ENCODE measurements around the gene SSU72. TPM values are rescaled to one million over a fixed set of nuclear protein-coding genes. Genes with fewer than 3 reads are reported as not detected.
"Not testable (repeated sequence)": the region's sequence is repeated elsewhere in the genome, so short reads cannot be mapped to it uniquely, and the experiment has no call there.

The SSU72 gene
- total RNA-seq, 4 donors from 2014 or later = 204 to 294 (median 241) TPM

- H3K4me1 ChIP-seq = peaks cover 12 to 16% of the 10 kb centered on the region in 2 donors
- H3K27ac ChIP-seq = no peak overlapping the region
- DNase-seq = no peak
- H3K9me3 ChIP-seq = no peaks in the 10 kb centered on the region
- peaks cover 0 to 4% of the 10 kb centered on the region in 2 donors for H3K36me3 ChIP-seq
- intact Hi-C loops (cut with DNase I) = no loop called here
- no peaks in the 10 kb centered on the region for H3K27me3 ChIP-seq
- no peak for TF ChIP-seq POLR2A (IDR thresholded peaks at IDR 0.05)
- TF ChIP-seq, protein P1, sequence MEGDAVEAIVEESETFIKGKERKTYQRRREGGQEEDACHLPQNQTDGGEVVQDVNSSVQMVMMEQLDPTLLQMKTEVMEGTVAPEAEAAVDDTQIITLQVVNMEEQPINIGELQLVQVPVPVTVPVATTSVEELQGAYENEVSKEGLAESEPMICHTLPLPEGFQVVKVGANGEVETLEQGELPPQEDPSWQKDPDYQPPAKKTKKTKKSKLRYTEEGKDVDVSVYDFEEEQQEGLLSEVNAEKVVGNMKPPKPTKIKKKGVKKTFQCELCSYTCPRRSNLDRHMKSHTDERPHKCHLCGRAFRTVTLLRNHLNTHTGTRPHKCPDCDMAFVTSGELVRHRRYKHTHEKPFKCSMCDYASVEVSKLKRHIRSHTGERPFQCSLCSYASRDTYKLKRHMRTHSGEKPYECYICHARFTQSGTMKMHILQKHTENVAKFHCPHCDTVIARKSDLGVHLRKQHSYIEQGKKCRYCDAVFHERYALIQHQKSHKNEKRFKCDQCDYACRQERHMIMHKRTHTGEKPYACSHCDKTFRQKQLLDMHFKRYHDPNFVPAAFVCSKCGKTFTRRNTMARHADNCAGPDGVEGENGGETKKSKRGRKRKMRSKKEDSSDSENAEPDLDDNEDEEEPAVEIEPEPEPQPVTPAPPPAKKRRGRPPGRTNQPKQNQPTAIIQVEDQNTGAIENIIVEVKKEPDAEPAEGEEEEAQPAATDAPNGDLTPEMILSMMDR (IDR thresholded peaks at IDR 0.05) = no peak
- H3K4me3 ChIP-seq (replicated peaks in 1 of 3) = no peak overlapping the region
- 93 to 95% methylated on average over 9 to 15 of the region's 15 CpGs for WGBS, 2 donors
These were observed 37.6 kb downstream of the SSU72 start for GRCh38 chr1:1536938-1537546.

DNA sequence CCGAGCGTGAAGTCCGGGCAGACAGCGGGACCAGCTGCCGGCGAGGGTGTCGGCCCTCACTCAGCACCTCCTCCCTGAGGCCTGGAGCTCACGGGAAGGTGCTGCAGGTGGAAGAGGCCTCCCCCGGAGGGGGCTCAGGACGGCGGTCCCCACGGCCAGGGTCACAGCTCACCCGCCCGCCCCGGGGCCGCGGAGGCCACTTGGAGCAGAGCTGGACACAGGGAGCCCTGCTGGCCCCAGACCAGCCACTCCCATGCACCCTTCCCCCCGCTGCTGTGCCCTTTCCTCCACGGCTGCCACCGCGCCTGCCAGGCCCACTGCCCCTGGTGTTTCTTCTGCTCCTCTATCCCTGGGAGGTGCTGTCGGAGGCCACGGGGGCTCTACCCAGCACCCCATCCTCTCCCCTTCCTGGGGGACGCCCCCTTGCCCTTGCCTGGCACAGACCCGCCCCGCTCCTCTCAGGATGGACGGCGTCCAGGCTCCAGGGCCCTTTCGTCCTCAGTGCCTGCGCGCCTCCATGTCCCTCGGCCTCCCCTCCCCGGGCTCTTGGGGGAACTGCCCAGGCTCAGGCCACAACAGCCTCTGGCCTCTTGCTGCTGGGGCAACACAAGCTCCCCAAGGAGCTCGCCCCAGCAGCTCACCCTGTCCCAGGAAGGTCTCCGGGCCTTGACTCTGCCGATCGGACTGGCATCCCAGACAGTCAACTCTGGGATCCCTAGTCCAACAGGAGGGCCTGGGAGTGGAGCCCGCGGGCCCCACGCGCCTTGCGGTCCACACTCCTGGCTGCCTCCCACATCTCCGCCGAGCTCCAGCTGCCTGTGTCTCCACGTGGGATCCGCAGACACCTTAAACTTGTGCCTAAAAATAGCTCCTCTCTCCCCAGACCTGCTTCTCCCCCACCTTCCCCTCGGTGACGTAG, 38.4 kb downstream of the SSU72 start:
- H3K9me3 ChIP-seq = no peaks in the 10 kb centered on the region
- no peak overlapping the region for H3K4me3 ChIP-seq (replicated peaks in 1 of 3)
- no peak for DNase-seq
- intact Hi-C loops (cut with DNase I) = no loop called here
- no peak overlapping the region for H3K27ac ChIP-seq
- H3K4me1 ChIP-seq = peaks cover 12 to 16% of the 10 kb centered on the region in 2 donors
- TF ChIP-seq POLR2A (IDR thresholded peaks at IDR 0.05) = no peak
- TF ChIP-seq, protein P1 (IDR thresholded peaks at IDR 0.05) = no peak
- no peaks in the 10 kb centered on the region for H3K27me3 ChIP-seq
- WGBS, 2 donors = 87 to 92% methylated on average over 26 to 41 of the region's 48 CpGs
- H3K36me3 ChIP-seq = peaks cover 0 to under 1% of the 10 kb centered on the region in 2 donors

DNA sequence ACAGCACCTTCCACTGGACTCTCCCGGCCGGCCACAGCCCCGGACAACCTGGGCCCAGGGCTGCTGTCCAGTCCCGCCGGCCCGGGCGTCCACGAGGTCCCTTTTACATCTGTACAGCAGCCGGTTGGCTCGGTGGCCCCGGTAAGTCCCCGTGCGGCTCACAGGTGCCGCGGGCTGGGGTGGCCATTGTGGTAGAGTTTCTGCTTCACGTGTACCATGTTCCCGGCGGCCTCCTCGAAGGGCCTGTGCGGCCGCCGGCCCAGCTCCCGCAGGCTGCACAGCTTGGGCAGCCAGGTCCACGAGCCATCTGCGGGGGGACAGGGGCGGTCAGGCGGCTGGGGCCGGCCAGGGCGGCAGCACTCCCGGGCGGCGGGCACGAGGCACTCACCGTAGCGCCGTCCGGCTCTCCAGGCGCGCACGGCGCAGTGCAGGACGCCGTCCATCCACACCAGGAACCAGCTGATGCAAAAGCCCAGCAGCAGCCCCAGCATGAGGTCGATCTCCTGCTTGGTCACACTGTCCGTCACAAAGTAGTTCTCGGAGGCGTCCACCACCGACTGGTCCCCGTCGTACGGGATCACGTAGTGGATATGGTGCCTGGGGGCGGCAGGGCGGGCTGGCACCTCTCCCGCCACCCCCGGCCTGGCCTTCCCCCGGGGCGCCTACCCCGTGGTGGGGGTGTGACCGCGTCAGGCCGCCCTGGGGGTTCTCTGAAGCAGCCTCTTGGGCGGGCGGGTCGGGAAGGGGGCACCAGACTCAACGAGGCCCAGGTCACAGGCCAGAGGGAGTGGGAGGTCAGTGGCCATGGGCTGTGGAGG, 39.3 kb downstream of the SSU72 start:
- no peak overlapping the region for H3K4me3 ChIP-seq (replicated peaks in 1 of 3)
- peaks cover 5 to 8% of the 10 kb centered on the region in 2 donors for H3K4me1 ChIP-seq
- no peaks in the 10 kb centered on the region for H3K36me3 ChIP-seq
- TF ChIP-seq POLR2A (IDR thresholded peaks at IDR 0.05) = no peak
- TF ChIP-seq, protein P1 (IDR thresholded peaks at IDR 0.05) = no peak
- intact Hi-C loops (cut with DNase I) = no loop called here
- no peak for DNase-seq
- no peaks in the 10 kb centered on the region for H3K9me3 ChIP-seq
- no peak overlapping the region for H3K27ac ChIP-seq
- no peaks in the 10 kb centered on the region for H3K27me3 ChIP-seq
- 89 to 97% methylated on average over 17 to 36 of the region's 66 CpGs for WGBS, 2 donors

DNA sequence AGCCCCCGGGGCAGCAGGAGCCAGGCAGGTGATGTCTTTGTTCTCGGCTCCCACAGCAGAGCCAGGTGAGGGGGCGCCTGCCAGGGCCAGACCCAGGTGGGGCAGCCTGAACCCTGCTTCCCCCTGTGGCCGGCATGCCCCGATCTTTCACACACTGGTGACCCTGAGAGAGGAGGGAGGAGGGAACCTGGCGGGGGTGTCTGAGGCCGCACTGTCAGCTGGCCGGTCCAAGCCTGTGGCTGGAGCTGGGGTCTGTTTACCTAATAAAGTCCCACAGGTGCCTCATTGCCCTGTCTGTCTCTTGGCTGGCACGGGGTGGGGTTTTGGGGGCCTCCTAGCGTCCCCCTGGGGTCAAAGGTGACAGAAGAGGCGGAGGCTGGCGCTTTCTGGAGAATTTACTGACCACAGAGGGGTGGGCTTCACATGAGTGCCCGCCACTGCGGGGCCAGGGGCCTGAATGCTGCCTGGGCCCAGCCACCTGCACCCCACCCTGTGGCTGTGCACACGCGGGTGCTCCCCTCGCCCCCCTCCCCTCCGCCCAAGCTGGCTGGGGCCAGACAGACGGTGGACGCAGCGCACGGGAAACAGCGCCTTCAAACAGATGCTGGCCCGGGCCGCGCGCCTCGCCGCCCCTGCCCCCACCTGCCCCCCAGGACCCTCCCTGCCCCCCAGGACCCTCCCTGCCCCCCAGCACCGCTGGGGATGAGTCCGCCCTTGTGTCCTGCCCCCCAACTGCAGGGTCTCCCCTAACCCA, 40.1 kb downstream of the SSU72 start:
- peaks cover 4 to 8% of the 10 kb centered on the region in 2 donors for H3K4me1 ChIP-seq
- DNase-seq = no peak
- no peak overlapping the region for H3K4me3 ChIP-seq (replicated peaks in 1 of 3)
- peaks cover 0 to 3% of the 10 kb centered on the region in 2 donors for H3K36me3 ChIP-seq
- H3K27me3 ChIP-seq = no peaks in the 10 kb centered on the region
- TF ChIP-seq, protein P1 (IDR thresholded peaks at IDR 0.05) = no peak
- TF ChIP-seq POLR2A (IDR thresholded peaks at IDR 0.05) = no peak
- H3K27ac ChIP-seq = no peak overlapping the region
- intact Hi-C loops (cut with DNase I) = no loop called here
- 92 to 95% methylated on average over 14 to 19 of the region's 31 CpGs for WGBS, 2 donors
- no peaks in the 10 kb centered on the region for H3K9me3 ChIP-seq

- WGBS, 2 donors = 93% methylated on average over 11 of the region's 18 CpGs; no CpG with 5 or more reads in 1 of the 2 donors
These were observed 40.8 kb downstream of the SSU72 start for GRCh38 chr1:1533894-1534291.

DNA sequence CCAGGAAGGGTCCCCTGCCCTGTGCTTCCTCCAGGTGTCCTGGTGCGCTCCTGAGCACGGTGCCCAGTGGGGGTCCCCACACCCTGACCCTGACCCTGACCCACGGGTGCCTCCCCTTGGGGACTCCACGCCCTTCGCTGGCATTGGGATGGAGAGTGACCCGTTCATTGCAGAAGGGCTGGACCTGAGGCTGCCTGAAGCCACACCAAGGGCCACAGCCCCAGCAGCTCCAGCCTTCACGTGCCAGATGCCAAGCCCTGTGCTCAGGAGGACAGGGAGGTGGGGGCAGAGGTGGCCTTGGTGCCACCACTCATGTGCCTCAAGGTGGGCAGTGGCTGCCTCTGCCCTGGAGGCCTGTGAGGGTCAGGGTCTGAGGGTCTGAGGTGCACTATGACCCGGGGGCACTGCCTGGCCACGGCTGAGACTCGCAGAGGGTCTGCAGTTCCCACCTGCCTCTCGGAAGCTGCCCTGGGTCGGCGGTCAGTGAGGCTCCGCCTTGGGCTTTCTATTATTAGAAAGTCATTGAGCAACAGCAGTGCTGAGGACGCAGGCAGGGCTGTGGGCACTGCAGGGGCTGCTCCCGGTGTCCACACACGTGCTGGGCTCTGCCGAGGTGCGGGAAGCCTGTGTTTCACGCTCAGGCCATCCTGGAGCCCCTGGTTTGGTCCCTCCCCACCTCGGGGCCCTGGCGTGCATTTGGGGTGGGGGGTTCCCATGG, 41.3 kb downstream of the SSU72 start:
- intact Hi-C loops (cut with DNase I); H3K36me3 ChIP-seq; DNase-seq; H3K27ac ChIP-seq; H3K9me3 ChIP-seq; H3K27me3 ChIP-seq; H3K4me1 ChIP-seq; H3K4me3 ChIP-seq (replicated peaks in 1 of 3): not testable (repeated sequence)
- 89 to 94% methylated on average over 3 to 8 of the region's 22 CpGs for WGBS, 2 donors

More at GRCh38 chr1:1533894-1534291, 40.8 kb downstream of the SSU72 start:
- H3K36me3 ChIP-seq; H3K4me1 ChIP-seq; DNase-seq; H3K27me3 ChIP-seq; intact Hi-C loops (cut with DNase I); H3K9me3 ChIP-seq; H3K27ac ChIP-seq; H3K4me3 ChIP-seq (replicated peaks in 1 of 3): not testable (repeated sequence)
